Left ventricle myocardium inferior (tissue), 1 donor: Measurements from ENCODE around the gene CRYL1. TPM values are rescaled to one million over a fixed set of nuclear protein-coding genes. Genes with fewer than 3 reads are reported as not detected.

Experiments
- DNase-seq: peaks from one replicate; pipeline ENCODE4 v3.0.0-alpha.2; 2020
- H3K27ac ChIP-seq: fragments of 200-600 bp; replicated peaks from 2 replicates; pipeline ENCODE4 v1.8.0; 2021
- H3K27me3 ChIP-seq: fragments of 200-600 bp; 2 replicates; pipeline ENCODE4 v1.8.0; 2021; ENCODE audit warnings: low read depth
- H3K36me3 ChIP-seq: fragments of 200-600 bp; 2 replicates; pipeline ENCODE4 v1.8.0; 2021
- H3K4me1 ChIP-seq: fragments of 200-600 bp; 2 replicates; pipeline ENCODE4 v1.8.0; 2021
- H3K4me3 ChIP-seq: fragments of 200-600 bp; 2 replicates; pipeline ENCODE4 v1.8.0; 2021; ENCODE audit warnings: mild to moderate bottlenecking, moderate library complexity
- H3K9me3 ChIP-seq: fragments of 200-600 bp; replicated peaks from 2 replicates; pipeline ENCODE4 v1.8.0; 2021
- intact Hi-C: fragments of 100-400 bp; cut with micrococcal nuclease; formaldehyde crosslinking; loops from one replicate; pipeline ENCODE4 v1.11.0; 2022
- total RNA-seq: library from RNA; stranded (reverse); fragmentation: NEBNext Ultra II Directional; extraction: Animal tissue kit (Norgen Biotek cat#: 25700); gene quantifications from one replicate; pipeline ENCODE4 v1.2.1, GENCODE V29; 2021
- TF ChIP-seq, protein P1 (sequence below): fragments of 200-600 bp; IDR thresholded peaks from 2 replicates; pipeline ENCODE4 v1.8.0; 2021; ENCODE audit warnings: antibody characterized with exemption, mild to moderate bottlenecking, borderline replicate concordance
- donor health status: DM: no; HTN: yes; CAD: no; lungs with severe emphysema.

Gene CRYL1
- total RNA-seq, 1 donor from 2014 or later, result 20.5 TPM

DNA sequence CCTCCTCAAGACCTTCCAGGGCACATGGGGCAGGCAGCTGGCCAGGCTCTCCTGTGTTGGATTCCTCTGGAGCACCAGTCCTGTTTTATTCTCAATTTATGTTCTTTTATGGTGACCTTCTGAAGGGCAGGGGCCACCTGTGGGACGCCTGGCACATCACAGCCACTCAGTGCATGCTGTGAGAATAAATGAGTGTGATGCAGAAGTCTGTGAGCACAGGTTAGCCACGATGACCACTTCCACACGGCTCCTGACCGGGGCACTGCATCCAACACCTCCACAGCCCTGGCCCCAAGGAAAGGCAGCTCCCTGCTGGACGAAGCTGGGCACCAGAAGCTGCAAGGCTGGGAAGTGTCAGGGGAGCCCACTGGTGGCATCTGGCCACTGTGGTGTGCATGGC, 122.8 kb downstream of the CRYL1 start:
- Histone ChIP-seq H3K9me3 (no peaks in the 10 kb centered on the region), H3K4me1 (no peaks in the 10 kb centered on the region), H3K27me3 (no peaks in the 10 kb centered on the region), H3K27ac (no peak overlapping the region), H3K4me3 (no peak overlapping the region), H3K36me3 (peaks cover 24% of the 10 kb centered on the region)
- DNase-seq, result no peak
- intact Hi-C loops, result no loop called here
- TF ChIP-seq, protein P1, sequence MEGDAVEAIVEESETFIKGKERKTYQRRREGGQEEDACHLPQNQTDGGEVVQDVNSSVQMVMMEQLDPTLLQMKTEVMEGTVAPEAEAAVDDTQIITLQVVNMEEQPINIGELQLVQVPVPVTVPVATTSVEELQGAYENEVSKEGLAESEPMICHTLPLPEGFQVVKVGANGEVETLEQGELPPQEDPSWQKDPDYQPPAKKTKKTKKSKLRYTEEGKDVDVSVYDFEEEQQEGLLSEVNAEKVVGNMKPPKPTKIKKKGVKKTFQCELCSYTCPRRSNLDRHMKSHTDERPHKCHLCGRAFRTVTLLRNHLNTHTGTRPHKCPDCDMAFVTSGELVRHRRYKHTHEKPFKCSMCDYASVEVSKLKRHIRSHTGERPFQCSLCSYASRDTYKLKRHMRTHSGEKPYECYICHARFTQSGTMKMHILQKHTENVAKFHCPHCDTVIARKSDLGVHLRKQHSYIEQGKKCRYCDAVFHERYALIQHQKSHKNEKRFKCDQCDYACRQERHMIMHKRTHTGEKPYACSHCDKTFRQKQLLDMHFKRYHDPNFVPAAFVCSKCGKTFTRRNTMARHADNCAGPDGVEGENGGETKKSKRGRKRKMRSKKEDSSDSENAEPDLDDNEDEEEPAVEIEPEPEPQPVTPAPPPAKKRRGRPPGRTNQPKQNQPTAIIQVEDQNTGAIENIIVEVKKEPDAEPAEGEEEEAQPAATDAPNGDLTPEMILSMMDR, result no peak

DNA sequence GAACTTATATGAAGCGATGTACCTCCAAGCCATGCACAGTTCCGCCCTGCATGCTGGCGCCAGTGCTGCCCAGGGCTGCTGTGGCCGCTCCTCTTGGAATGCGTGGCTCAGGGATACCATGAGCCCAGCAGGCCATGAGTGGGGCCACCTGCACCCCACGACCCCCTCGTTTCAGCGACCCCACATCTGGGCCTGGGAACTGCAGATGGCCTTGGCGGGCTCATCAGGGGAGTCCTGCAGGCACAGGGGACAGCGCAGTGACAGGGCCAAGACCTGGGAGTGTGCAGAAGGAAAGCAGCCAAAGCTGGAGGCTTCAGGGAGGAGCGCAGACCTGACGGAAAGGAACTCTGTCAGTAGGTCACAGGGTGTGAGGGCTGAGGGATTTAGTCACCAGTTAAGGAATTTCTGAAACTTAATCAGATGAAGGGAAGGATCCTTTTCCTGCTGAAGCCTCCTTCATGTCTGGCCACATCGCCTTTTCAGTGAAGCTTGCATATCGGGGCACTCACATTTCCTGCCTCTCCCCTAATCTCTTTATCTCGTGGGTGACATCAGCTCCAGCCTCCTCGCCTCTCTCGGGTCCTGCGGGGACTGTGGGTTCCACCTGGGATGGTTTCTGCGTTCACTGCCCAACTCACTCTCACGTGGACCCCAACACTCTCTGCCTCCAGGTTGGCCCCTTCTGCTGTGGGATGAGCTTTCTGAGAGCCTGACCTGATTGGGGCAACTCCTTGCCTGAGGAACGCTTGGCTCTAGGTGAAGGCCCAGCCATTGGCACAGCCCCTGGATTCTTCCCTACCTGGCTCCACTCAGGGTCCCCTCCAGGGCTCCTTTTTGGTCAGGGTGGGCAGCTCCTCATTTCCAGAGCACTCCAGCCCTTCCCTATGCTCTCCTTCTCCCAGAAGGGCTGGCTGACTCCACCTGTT, 123.5 kb downstream of the CRYL1 start:
- Histone ChIP-seq H3K9me3 (no peaks in the 10 kb centered on the region), H3K27ac (no peak overlapping the region), H3K4me1 (no peaks in the 10 kb centered on the region), H3K4me3 (no peak overlapping the region), H3K36me3 (peaks cover 24% of the 10 kb centered on the region), H3K27me3 (no peaks in the 10 kb centered on the region)
- intact Hi-C loops, result no loop called here
- no peak for DNase-seq
- TF ChIP-seq, protein P1, result no peak

DNA sequence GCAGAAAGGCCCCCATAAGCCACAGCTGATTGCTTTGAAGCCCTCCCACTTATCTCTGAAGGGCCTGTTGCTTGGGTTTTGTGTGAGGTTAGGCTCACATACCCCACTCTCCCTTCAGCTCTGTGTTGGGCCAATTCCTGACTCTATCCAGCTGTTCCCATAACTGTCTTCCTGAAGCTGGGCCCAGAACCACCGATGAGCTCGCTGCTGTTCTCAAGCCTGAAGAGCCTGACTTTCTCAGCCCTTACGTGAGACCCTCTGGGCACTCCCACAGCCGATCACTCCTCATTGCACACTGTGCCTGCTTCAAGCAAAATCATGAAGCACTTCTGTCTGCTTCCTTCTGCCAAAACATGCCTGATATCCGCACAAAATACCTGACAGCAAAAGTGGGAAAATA, 124.1 kb downstream of the CRYL1 start:
- Histone ChIP-seq H3K4me1 (no peaks in the 10 kb centered on the region), H3K36me3 (peaks cover 24% of the 10 kb centered on the region), H3K4me3 (no peak overlapping the region), H3K27ac (no peak overlapping the region), H3K9me3 (no peaks in the 10 kb centered on the region), H3K27me3 (no peaks in the 10 kb centered on the region)
- TF ChIP-seq, protein P1, result no peak
- intact Hi-C loops, result no loop called here
- no peak for DNase-seq

DNA sequence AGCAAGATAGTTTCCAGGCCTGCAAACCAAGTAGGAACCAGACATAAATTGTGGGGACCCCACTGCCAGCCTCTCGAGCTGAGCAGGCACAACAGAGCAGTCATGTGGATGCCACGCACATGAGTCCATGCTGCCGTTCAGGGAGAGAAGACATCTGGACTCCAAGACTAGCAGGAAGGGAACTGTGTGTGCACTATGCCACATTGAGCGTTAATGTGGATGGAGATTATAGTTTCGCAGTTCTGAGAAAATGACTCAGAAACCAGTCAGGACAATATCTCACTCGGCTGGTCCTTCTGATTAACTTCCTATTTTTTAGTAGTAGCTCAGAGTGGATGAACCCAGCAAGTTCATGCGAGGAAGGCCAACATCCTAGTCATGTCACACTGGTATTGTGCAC, 124.9 kb downstream of the CRYL1 start:
- Histone ChIP-seq H3K9me3 (no peaks in the 10 kb centered on the region), H3K36me3 (peaks cover 24% of the 10 kb centered on the region), H3K4me3 (no peak overlapping the region), H3K27ac (no peak overlapping the region), H3K4me1 (no peaks in the 10 kb centered on the region), H3K27me3 (no peaks in the 10 kb centered on the region)
- no peak for DNase-seq
- intact Hi-C loops, result no loop called here
- TF ChIP-seq, protein P1, result no peak

DNA sequence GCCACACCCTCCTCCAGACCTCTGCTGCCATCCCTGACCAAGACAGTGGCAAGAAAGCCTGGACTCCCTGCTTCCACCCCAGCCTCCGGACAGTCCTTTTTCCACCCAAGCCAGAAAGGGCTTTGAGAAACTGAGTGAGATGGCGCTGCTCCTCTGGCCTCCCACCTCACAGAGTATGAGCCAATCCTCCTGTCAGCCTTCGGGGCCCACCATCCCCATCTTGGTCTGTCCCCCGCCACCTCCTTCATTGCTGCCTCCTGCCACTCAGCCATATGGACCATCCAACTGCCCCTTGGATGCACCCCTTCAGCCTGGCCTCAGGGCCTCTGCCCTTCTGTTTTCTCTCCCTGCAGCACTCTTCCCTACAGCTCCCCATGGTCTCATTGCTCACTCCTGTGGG, 125.7 kb downstream of the CRYL1 start:
- Histone ChIP-seq H3K4me1 (no peaks in the 10 kb centered on the region), H3K27ac (no peak overlapping the region), H3K36me3 (peaks cover 23% of the 10 kb centered on the region), H3K4me3 (no peak overlapping the region), H3K9me3 (no peaks in the 10 kb centered on the region), H3K27me3 (no peaks in the 10 kb centered on the region)
- intact Hi-C loops, result no loop called here
- no peak for DNase-seq
- TF ChIP-seq, protein P1, result no peak
